ENCODE data around the gene EIF2S1.
"Not testable (repeated sequence)": the region's sequence is repeated elsewhere in the genome, so short reads cannot be mapped to it uniquely, and the experiment has no call there.

EIF2S1 gene

DNA sequence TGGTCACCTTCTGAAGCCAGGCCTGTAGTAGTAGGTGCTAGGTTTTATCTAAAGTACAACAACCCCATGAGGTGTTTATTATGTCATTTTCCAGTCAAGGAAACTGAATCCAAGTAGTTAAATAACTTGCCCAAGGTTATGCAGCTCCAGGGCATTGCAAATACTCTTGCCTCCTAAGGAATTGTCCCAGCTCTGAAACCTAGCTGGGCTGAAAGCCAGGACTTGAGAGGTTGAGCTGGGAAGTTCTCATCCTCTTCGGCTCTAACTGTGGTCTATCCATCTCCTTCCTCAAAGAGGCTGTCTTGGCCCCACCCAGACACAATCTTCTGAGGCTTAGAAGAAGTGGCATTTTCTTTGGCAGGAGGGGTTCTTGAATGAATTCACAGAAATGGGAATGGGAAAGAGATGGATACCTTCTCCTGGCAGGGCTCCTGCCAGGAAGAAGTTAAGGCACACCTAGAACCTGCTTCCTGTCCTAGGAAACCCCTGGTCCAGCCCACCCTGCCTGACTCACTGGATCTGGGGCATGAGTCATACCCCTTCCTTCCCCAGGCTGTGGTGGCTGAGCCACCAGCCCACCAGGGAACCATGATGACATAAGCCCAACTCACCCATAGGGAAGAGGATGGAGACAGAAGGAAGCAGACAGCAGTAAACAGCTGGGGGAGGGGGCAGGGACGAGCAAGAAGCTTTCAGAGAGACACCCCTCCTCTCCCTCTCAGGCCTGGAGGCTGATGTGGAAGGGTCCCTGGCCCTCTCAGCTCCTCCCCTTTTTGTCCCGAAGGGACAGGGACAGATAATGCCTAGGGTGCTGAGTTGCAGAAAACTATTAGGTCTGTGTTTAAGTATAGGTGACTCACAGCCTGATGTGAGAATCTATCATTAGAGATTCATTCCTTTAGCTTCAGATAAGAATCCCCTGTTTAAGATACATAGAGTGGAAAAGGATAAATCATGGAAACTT, 54.0 kb downstream of the EIF2S1 start:
- no peak for DNase-seq

DNA sequence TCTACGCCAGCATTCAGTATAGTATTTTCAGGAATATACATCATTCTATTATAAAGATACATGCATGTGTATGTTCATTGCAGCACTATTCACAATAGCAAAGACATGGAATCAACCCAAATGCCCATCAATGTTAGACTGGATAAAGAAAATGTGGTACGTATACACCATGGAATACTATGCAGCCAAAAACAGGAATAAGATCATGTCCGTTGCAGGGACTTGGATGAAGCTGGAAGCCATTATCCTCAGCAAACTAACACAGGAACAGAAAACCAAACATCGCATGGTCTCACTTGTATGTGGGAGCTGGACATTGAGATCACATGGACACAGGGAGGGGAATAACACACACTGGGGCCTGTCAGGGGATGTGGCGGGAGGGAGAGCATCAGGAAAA, 55.5 kb downstream of the EIF2S1 start:
- not testable (repeated sequence) for DNase-seq

DNA sequence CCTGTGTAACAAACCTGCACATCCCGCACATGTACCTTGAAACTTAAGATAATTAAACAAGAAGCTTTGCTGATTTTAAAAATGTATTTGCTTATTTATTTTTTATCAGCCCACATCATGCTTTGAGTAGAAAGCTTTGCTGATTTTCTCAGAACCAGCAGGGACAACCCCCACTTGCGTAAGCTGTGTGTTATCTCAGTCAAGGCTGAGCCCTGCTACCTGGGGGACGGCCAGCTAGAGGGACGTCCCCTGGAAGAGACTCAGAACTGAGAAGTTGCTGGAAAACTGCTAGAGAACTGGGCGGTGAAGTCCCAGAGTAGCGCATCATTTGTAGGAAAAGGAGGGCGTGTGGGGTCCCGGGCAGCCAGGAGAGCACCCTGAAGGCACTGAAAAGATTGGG, 56.0 kb downstream of the EIF2S1 start:
- DNase-seq: no peak

DNA sequence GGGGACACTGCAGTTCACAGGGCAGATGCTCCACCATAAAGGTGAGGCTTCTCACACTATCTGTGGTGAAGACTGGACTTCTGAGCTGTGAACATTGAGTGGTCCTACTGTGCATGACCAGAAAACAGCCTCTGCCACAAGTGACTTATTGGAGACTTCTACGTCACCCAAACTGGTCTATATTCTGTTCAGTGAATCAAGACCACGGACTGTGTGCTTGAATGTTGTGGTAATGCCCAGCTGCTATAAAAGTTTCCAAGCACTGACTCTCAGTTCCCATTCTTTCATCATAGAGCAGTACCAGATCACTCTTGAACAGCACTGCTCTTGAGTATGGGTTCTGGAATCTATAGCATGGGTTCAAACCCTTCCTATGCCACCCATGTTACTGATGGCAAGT, 56.7 kb downstream of the EIF2S1 start:
- no peak for DNase-seq

DNA sequence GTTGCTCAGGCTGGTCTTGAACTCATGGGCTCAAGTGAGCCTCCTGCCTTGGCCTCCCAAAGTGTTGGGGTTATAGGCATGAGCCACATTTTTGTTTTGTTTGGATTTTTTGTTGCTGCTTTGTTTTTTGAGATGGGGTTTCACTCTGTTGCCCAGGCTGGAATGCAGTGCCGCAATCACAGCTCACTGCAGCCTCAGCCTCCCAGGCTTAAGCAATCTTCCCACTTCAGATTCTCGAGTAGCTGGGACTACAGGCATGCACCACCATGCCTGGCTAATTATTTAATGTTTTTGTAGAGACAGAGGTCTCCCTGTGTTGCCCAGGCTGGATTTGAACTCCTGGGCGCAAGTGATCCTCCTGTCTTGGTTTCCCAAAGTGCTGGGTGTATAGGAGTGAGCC, 57.5 kb downstream of the EIF2S1 start:
- DNase-seq: no peak

DNA sequence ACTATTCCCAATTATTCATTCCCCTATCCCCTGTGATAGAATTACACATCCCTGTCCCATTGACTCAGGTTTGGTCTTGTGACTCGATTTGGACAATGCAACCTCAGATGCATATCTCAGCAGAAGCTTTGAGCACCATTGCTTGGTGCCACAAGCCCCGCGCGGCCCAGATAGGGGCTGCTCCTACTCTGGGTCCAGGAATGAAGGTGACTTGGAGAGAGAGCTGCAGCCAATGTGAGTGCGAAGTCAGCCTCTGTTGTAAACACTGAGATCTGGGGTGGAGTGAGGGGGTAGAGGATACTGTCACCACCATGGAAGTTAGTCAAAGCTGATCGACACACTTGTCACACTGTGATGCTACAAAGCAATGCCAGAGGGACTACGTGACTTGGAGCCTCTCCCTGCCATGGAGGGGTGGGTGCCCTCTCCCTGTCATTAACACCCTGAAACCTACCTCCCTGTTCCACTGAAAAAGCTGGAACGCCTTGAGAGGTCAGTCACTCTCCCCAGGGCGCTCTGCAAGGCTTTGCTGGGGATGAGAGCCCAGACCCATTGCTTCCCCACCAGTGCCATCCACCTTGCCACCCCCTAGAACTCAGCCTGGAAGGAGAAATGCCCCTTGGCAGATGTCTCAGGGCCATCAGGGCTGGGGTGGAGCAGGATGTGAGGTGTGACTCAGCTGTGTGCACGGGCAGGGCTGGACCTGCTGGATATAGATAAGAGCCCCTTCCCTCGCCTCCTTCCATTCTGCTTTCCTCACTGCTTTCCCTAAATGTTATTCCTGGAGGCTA, 58.5 kb downstream of the EIF2S1 start:
- DNase-seq: no peak

DNA sequence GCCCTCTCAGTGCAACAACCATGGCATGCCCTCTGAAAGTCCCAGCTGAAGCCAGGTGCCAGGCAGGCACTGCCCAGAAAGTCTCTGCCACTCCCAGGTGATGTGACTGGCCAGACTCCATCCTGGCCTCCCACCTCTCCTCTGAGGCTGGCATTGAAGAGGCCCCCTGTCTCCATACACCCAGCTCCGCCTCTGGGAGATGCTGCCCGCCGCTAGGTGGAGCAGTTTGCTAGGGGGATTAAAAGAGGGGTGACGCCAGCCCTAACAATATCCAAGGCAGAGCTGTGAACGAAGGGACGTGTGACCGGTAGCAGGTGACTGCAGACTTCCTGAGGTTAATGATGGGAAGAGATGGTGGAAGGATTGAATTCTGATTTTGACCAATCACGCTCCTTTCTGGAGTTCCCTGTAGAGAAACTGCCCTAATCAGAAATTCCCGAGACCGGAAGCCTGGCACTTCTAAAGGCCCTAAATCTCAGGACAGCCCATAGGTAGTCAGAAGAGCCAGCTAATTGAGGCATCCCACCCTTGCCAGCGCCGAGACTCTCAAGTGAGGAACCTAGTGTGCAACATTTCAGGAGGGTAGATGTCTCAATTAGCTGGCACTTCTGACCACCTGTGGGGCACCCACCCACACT, 60.1 kb downstream of the EIF2S1 start:
- DNase-seq: no peak

DNA sequence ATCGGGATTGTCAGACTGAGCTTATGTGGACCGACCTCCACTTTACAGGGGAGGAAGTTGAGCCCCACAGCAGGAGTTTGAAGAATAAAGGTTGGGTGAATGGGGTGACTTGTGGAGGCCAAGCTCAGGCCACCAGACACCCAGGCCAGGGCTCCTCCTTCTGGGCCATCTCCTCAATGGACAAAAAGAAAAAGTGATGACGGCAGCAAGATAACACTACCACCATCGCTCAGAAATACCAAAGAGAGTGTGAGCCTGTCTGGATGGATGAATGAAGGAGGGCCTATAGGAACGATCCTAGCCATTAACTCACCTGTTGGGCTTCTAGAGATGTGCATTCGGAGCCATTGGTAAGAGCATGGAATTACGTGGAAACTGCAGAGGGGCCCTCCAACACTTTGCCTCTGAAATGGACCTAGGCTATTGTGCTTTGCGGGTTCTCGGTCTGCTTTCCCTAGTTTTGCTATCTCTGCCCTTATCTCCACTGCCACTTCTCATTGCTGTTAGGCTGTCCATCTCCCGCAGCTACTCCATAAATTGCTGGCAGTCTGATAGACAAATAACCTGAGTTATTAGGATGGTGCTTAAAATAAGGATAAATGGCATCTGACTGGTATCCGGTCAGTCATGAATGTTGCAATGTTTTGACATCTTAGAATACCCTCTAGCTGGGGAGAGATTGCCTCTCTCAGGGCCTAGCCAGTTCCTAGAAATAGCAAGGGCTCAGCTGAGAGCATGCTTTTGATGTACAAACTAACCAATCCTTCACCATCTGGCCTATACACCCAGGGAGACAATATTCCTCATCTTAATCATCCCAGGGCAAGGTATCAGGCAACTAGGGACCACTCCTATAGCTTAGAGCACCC, 61.5 kb downstream of the EIF2S1 start:
- no peak for DNase-seq

DNA sequence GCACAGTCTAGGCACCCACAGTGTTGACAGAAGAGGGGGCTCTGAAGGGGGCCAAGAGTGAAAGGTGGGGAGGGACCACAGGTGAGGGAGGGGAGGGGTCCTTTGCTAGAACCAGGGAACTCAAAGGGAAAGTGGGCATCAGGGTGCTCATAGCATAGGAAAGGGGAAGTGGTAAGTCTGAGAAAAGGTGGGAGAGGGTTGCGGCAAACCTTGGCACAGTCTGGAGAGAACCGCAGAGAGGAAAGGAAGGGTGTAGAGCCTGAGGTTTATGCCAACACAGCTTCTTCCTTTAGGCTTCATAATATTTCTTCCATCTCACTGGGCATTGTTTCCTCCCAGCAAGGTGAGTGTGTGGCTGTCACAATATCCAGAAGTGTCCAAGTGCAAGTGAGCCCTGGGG, 63.3 kb downstream of the EIF2S1 start:
- no peak for DNase-seq

DNA sequence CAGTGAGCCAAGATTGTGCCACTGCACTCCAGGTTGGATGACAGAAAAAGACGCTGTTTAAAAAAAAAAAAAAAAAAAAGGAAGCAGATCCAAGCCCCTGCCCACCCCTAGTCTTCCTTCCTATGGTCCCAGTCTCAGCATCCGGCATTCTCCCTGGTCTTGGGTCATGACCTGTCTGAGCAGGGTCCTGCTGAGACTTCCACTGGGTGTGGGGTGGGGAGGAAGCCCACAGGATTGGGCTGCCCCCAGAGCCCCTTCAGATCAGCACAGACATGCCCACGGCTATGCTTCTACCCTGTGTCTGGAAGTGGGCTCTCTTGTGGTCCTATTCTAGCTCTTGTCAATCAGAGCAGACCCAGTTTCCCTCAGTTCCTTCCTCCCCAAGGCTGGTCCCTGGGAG, 64.4 kb downstream of the EIF2S1 start:
- DNase-seq: no peak

DNA sequence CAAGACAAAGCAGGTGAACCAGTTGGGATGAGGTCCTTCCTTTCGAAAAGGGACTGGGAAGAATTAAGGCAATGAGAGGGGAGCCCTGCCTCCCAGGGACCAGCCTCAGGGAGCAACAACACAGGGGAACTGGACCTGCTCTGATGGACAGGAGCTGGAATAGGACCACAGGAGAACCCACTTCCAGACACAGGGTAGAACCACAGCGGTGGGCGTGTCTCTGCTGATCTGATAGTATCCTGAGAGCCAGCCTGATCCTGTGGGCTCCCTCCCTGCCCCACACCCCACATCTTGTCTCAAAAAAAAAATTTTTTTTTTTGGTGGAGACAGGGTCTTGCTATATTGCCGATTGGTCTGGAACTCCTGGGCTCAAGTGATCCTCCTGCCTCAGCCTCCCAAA, 65.5 kb downstream of the EIF2S1 start:
- DNase-seq: no peak

DNA sequence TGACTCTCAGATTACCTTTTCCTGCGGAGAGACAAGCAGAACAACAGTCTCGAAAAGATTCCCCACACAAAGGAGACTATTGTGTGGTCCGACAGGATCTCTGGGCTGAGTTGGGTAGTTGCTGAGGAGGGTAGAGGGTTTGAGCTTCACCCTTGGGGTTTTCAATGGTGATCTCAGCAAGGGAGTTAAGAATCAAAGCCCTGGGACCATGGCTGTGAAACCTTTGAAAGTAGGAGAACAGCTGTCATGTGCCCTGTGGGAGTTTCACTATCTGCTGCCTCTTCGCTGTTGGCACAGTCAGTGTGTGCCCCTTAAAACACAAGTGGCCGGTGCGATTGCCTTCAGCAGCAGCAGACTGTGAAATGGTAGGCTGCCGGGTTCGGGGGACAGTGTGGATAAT, 66.0 kb downstream of the EIF2S1 start:
- DNase-seq: no peak

DNA sequence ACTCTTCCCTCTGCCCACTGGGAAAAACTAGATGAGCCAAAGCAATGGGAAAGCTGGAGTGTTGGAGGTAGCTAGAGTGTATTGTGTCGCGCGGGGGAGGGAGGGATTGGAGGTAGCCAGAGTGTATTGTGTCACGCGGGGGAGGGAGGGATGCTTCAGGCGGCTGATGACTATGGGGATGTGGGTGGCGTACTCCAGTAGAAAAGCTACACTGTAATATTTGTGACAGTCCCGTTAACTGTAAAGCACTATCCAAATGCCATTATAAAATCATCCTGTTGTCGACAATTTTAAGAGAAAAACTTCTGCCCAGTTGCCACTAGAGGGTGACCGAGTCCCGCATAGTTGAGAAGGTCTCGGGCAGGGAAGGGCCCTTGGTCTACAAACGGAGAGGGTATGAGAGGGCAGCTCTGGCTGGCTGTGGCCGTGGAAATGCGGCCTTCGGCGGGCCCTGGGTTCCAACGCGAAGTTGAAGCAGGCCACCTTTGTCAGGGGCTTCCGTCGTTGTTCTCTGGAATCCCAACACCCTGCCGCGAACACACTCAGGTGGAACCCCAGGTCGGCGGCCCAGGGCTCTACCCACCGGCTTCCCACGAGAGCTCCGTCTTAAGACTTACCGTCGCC, 67.0 kb downstream of the EIF2S1 start:
- peak; percentile 24 to 67 (median 32) for DNase-seq

DNA sequence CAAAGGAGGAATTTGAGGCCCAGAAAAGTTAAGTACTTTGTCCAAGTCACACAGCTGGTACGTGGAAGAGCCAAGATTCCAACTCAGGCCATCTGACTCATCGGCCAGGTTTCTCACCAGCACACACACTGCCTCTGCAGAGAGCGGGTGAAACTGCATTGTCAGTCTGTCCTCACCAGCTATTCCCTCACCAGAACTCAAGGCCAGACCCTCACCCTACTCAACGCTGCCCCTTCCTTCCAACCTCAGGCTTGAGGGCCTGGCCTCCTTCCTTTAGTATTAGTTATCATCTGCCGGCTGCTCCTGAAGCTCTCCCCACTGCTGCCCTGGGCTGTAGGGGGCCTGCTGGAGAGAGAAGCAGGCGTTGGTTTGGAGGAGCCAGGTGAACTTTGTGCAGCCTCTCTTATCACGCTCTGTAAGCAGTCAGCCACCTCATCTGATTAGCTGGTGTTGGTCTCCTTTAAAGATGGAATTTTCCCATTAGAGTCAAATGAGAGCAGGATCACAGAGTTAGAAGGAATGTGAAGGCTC, 68.4 kb downstream of the EIF2S1 start:
- DNase-seq: no peak

DNA sequence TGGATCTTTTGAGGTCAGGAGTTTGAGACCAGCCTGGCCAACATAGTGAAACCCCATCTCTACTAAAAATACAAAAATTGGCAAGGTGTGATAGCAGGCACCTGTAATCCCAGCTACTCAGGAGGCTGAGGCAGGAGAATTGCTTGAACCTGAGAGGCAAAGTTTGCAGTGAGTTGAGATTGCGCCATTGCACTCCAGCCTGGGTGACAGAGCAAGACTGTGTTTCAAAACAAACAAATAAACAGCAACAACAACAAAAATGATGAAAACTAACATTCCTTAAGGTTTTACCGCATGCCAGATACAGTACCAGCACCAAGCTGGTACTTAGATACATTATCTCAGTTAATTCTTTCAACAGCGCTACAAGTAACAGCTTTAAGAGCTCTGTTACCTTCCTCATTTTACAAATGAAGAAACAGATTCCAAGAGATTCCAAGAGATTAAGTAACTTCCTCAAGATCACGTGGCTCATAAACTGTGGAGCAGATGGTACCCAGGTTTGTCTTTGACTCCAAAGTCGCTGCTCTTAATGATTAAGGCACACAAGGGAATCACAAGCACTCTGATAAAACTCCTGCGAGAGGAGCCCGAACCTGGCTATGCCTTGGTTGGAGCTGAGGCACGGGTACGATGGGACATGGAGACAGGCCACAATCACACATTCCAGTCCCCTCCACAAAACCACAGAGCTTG, 69.5 kb downstream of the EIF2S1 start:
- no peak for DNase-seq

DNA sequence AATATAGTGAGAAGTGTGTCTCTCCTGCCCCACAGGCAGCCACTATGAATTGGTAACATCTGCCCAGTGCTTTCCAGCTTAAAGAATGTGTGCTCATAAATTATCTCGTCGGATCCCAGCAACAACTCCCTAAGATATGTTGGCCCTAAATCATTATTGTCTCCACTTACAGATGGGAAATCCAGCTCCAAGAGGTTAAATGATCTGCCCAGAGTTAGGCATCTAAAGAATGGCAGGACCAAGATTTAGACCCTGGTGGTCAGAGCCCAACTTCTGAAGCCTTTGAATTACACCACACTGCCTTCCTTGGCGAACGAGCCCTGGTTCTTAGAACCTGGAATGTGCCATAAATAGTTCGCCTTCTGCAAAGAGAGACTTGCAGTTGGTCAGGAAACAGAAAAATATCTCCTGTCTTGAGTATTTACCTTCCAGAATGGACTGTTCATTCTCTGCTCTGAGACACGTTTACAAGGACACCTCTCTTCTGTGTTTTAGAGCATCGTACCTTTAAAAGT, 72.0 kb downstream of the EIF2S1 start:
- no peak for DNase-seq

DNA sequence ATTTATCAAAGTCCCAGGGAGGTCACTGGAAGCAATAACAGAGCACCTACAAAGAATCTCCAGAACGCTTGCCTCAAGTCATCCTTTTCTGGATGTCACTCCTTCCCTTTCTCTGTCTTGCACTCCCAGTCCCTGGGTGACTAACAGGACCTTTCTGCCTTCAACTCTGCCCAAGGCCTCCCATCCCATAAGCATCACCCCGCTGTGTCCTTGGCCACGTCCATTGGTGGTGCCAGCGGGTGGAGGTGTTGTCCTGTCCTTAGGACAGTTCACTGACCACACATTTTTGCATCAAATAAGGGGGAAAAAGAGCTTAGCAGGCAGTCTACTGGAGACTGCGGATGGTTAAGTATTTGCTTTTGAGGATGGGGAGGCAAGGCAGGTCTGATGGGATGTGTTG, 75.5 kb downstream of the EIF2S1 start:
- DNase-seq: no peak

Measured in activated naive CD4-positive, alpha-beta T cell (primary cell).